Ramos (cell line): Measurements from ENCODE around the gene KLK1.
"Not testable (repeated sequence)": the region's sequence is repeated elsewhere in the genome, so short reads cannot be mapped to it uniquely, and the experiment has no call there.

ENCODE experiments used
- in situ Hi-C: fragments of 300-500 bp; cut with MboI; formaldehyde crosslinking; loops from one replicate; pipeline ENCODE4 v1.14.3; 2022; ENCODE audit warnings: low sequenced_read_pairs; ENCODE audit not compliant: unreplicated experiment

Gene KLK1

DNA sequence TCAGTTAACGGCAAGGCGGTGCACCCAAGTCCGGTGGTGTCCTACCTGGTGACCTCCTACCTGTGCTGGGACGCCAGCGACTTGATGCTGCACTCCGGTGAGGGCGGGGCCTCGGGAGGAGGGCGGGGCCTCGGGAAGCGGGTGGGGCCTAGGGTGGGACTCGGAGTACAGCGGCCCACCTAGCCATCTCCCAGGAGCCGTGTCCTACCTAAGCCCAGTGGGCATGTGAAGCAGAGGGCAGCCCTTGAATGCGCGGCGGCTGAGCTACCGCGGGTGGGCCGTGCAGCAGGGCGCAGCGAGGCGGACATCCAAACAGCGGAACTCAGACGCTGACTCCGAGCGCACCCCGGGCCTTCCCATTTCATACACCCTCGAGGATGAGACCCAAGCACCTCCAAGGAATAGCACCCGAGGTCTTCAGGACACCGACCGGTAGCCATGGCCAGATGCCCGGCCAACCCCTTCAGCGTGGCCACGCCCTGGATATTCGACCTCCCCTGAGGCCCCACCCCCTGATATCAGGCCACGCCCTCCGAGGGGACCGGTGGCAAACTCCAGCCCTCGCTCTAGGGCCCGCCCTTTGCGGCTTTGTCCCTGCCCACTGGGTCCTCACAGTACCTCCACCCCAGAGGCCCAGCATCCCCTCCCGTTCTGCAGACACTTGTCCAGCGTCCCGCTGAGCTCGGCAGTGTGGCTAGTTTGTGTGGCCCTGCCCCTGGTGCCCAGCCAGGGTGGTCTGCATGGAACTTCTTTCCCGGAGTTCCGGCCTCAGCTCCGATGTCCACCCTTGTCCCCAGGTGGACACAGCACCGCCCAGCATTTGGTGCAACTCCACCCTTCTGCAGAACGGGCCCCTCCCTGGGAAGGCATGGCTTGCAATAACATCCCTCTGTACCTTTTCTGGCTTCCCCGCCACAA lies 5.4 kb downstream of the KLK1 start:
- in situ Hi-C loops = no loop called here

GRCh38 chr19:50815439-50815838 lies 8.1 kb downstream of the KLK1 start:
- in situ Hi-C loops = no loop called here

DNA sequence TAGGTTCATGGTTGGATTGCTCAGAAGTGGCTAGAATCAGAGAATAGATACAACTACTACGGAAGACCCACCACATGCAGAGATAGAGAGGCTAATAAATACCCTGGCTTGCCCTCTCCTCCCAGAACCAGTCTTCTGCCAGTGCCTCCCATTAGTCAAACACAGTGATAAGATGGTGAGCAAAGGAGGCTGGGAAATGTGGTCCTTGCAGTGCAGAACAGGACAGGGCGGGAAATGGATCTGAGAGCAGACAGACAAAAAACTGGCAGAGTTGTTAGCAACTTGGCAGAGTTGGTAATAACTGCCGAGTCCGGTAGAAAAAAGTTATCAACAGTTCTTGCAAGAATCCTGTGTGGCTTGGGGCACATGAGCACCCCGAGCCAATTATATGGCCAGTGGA lies 8.7 kb downstream of the KLK1 start:
- in situ Hi-C loops = no loop called here

DNA sequence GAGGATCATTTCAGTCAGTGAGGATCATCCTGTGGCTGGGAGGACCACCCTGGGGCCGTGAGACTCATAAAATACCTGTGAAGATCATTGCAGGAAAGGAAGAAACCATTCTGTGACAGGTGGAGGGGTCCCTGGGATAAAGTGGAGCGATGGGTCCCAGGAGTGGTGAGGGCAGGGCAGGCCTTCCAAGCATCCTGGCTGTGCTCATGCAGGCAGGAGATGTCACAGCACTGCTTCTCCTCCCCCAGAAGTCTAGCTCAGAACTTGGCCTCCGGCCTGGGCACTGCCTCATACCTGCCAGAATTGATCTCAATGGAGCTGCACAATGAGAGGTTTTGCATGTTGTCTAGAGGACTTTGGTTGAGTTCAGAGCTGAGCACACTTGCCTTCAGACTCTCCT lies 11.1 kb downstream of the KLK1 start:
- in situ Hi-C loops = no loop called here

DNA sequence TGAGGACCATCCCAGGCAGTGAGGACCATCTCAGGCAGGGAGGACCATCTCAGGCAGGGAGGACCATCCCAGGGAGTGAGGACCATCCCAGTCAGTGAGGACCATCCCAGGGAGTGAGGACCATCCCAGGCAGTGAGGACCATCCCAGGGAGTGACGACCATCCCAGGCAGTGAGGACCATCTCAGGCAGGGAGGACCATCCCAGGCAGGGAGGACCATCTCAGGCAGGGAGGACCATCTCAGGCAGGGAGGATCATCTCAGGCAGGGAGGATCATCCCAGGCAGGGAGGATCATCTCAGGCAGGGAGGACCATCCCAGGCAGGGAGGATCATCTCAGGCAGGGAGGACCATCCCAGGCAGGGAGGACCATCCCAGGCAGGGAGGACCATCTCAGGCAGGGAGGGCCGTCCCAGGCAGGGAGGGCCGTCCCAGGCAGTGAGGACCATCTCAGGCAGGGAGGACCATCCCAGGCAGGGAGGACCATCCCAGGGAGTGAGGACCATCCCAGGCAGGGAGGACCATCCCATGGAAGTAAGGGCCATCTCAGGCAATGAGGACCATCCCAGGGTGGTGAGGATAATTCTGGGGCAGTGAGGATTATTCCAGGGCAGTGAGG lies 11.9 kb downstream of the KLK1 start:
- in situ Hi-C loops = not testable (repeated sequence)

- in situ Hi-C loops = no loop called here
These were observed 14.7 kb downstream of the KLK1 start for GRCh38 chr19:50808856-50809255.

GRCh38 chr19:50804420-50805272 lies 18.9 kb downstream of the KLK1 start:
- in situ Hi-C loops = no loop called here

- in situ Hi-C loops = no loop called here
These were observed 19.8 kb downstream of the KLK1 start for GRCh38 chr19:50803633-50804419.

DNA sequence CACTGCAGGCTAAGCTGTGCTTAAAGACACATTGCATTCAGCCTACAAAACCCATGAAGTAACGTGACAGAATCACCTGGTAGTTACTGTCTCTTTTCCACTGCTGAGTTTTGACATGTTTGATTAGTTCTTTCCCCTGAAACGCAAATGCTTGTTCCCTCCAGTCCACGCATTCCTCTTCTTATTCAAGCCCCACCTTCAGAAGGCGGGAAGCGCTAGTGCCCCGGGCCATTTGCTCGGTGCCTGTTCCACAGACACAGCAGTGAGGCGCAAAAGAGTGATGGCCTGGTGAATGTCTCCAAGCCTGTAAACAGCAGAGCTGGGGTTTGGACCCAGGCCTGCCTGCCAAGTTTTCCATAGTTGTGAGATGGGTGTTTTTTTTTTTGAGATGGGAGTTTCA lies 22.5 kb downstream of the KLK1 start:
- in situ Hi-C loops = no loop called here

GRCh38 chr19:50799547-50799851 lies 24.1 kb downstream of the KLK1 start:
- in situ Hi-C loops = loop anchor here (25.0 kb wide), 1 partner anchor 537 kb away; no protein-coding TSS in a partner anchor

- in situ Hi-C loops = loop anchor here (25.0 kb wide), 1 partner anchor 537 kb away; no protein-coding TSS in a partner anchor
These were observed 24.7 kb downstream of the KLK1 start for GRCh38 chr19:50798659-50799546.

GRCh38 chr19:50797781-50798658 lies 25.6 kb downstream of the KLK1 start:
- in situ Hi-C loops = loop anchor here (25.0 kb wide), 1 partner anchor 536 kb away; no protein-coding TSS in a partner anchor

GRCh38 chr19:50797429-50797780 lies 26.2 kb downstream of the KLK1 start:
- in situ Hi-C loops = loop anchor here (25.0 kb wide), 1 partner anchor 535 kb away; no protein-coding TSS in a partner anchor

DNA sequence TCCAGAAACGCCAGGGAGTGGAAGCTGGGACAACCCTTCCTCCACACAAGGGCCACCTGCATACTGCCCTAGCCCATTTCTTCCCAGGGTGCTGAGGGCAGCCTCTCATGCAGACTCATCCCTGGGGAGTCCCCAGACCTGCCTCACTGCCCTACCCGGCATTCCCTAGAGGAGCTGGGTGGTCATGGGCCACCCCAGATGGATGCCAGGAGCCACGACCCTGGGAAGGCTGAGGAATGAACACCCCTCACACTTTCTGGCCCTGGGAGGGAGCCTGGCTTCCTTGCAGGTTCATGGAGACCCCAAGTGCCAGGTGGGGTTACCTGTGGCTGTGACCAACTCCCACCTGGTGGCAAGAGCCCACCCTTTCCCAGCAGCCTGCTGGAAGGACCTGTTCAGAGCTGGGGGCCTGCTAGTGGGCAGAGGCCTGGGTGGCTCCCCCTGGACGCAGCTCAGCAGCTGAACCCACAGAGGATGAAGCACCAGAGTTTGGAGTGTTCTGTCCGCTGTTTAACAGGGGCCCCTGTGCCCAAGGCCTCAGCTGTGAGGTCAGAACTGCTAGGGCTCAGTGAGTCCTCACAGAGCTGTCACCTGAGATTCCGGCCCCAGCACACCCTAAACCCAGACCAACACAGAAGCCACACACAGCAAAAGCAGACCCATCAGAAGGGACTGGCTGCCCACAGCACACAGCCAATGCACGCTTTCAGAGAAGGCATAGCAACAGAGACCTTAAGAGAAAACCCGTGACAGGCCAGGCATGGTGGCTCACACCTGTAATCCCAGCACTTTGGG lies 26.8 kb downstream of the KLK1 start:
- in situ Hi-C loops = loop anchor here (25.0 kb wide), 1 partner anchor 535 kb away; no protein-coding TSS in a partner anchor

GRCh38 chr19:50796128-50796633 lies 27.4 kb downstream of the KLK1 start:
- in situ Hi-C loops = loop anchor here (25.0 kb wide), 1 partner anchor 534 kb away; no protein-coding TSS in a partner anchor

GRCh38 chr19:50795664-50796073 lies 27.9 kb downstream of the KLK1 start:
- in situ Hi-C loops = loop anchor here (25.0 kb wide), 1 partner anchor 533 kb away; no protein-coding TSS in a partner anchor
